MV-4-11 (cell line): ENCODE results near the gene STAT3.
"Not testable (repeated sequence)": the region's sequence is repeated elsewhere in the genome, so short reads cannot be mapped to it uniquely, and the experiment has no call there.

Experiments used
- DNase-seq: peaks from one replicate; lab custom pipeline; 2025; lab: John Stamatoyannopoulos, UW

STAT3 gene

GRCh38 chr17:42276609-42277341 lies 111.5 kb downstream of the STAT3 start:
- DNase-seq, result peak; percentile 61

GRCh38 chr17:42276359-42276608 lies 112.0 kb downstream of the STAT3 start, which contains the start of gene STAT5B:
TSS of gene STAT5B (minus strand) at chr17:42276391. CDS start at chr17:42232127, 44,264 bp downstream.
- peak; percentile 41 for DNase-seq

- no peak for DNase-seq
Measured at GRCh38 chr17:42275527-42276358, 112.5 kb downstream of the STAT3 start.

GRCh38 chr17:42274812-42275526 lies 113.3 kb downstream of the STAT3 start:
- no peak for DNase-seq

- no peak for DNase-seq
Measured at GRCh38 chr17:42274253-42274542, 114.0 kb downstream of the STAT3 start.

GRCh38 chr17:42273474-42274252 lies 114.6 kb downstream of the STAT3 start:
- DNase-seq, result no peak

- no peak for DNase-seq
Measured at GRCh38 chr17:42272162-42272907, 115.9 kb downstream of the STAT3 start.

GRCh38 chr17:42271779-42272035 lies 116.5 kb downstream of the STAT3 start:
- DNase-seq, result no peak

GRCh38 chr17:42271006-42271778 lies 117.0 kb downstream of the STAT3 start:
- no peak for DNase-seq

- DNase-seq, result no peak
Measured at GRCh38 chr17:42270596-42270995, 117.6 kb downstream of the STAT3 start.

- no peak for DNase-seq
Measured at GRCh38 chr17:42270170-42270535, 118.1 kb downstream of the STAT3 start.

GRCh38 chr17:42268236-42268635 lies 120.0 kb downstream of the STAT3 start:
- no peak for DNase-seq

- peak; percentile 37 for DNase-seq
Measured at GRCh38 chr17:42266918-42267766, 121.1 kb downstream of the STAT3 start.

- DNase-seq, result no peak
Measured at GRCh38 chr17:42266462-42266861, 121.8 kb downstream of the STAT3 start.

GRCh38 chr17:42264366-42264765 lies 123.9 kb downstream of the STAT3 start:
- not testable (repeated sequence) for DNase-seq
